ENCODE measurements around the gene DDX42.

Gene DDX42

GRCh38 chr17:63780507-63780906 is 6.5 kb downstream of the DDX42 start:
- TF ChIP-seq CTCF (IDR thresholded peaks at IDR 0.05; ENCODE audit: low read length, missing control alignments) = no peak
- peak; percentile 6 for DNase-seq (ENCODE audit: low read depth)
- no peak overlapping the region for H3K4me3 ChIP-seq (replicated peaks; ENCODE audit: low read depth, low read length)

GRCh38 chr17:63780928-63781327 is 7.0 kb downstream of the DDX42 start:
- no peak for DNase-seq (ENCODE audit: low read depth)
- H3K4me3 ChIP-seq (replicated peaks; ENCODE audit: low read depth, low read length) = no peak overlapping the region
- no peak for TF ChIP-seq CTCF (IDR thresholded peaks at IDR 0.05; ENCODE audit: low read length, missing control alignments)

- no peak overlapping the region for H3K4me3 ChIP-seq (replicated peaks; ENCODE audit: low read depth, low read length)
- TF ChIP-seq CTCF (IDR thresholded peaks at IDR 0.05; ENCODE audit: low read length, missing control alignments) = no peak
- no peak for DNase-seq (ENCODE audit: low read depth)
Measured at GRCh38 chr17:63783522-63783921, 9.6 kb downstream of the DDX42 start.

GRCh38 chr17:63785556-63785955 is 11.6 kb downstream of the DDX42 start:
- no peak overlapping the region for H3K4me3 ChIP-seq (replicated peaks; ENCODE audit: low read depth, low read length)
- TF ChIP-seq CTCF (IDR thresholded peaks at IDR 0.05; ENCODE audit: low read length, missing control alignments) = no peak
- DNase-seq (ENCODE audit: low read depth) = peak; percentile 44

- no peak for DNase-seq (ENCODE audit: low read depth)
- no peak for TF ChIP-seq CTCF (IDR thresholded peaks at IDR 0.05; ENCODE audit: low read length, missing control alignments)
Measured at GRCh38 chr17:63786117-63786516, 12.1 kb downstream of the DDX42 start.

GRCh38 chr17:63786971-63787711 is 13.2 kb downstream of the DDX42 start:
- DNase-seq (ENCODE audit: low read depth) = no peak
- no peak for TF ChIP-seq CTCF (IDR thresholded peaks at IDR 0.05; ENCODE audit: low read length, missing control alignments)
- H3K4me3 ChIP-seq (replicated peaks; ENCODE audit: low read depth, low read length) = no peak overlapping the region

More at GRCh38 chr17:63786117-63786516, 12.1 kb downstream of the DDX42 start:
- no peak overlapping the region for H3K4me3 ChIP-seq (replicated peaks; ENCODE audit: low read depth, low read length)

- DNase-seq (ENCODE audit: low read depth) = no peak
- H3K4me3 ChIP-seq (replicated peaks; ENCODE audit: low read depth, low read length) = no peak overlapping the region
- TF ChIP-seq CTCF (IDR thresholded peaks at IDR 0.05; ENCODE audit: low read length, missing control alignments) = no peak
Measured at GRCh38 chr17:63790057-63790456, 16.1 kb downstream of the DDX42 start.
